ENCODE data around the gene AKT3.
A peak's percentile ranks its signal among the peaks of the same experiment; 100 is the strongest.
"Not testable (repeated sequence)": the region's sequence is repeated elsewhere in the genome, so short reads cannot be mapped to it uniquely, and the experiment has no call there.

Gene AKT3

GRCh38 chr1:243693800-243694199, 156.2 kb downstream of the AKT3 start:
- DNase-seq (ENCODE audit: low spot score) = no peak

DNA sequence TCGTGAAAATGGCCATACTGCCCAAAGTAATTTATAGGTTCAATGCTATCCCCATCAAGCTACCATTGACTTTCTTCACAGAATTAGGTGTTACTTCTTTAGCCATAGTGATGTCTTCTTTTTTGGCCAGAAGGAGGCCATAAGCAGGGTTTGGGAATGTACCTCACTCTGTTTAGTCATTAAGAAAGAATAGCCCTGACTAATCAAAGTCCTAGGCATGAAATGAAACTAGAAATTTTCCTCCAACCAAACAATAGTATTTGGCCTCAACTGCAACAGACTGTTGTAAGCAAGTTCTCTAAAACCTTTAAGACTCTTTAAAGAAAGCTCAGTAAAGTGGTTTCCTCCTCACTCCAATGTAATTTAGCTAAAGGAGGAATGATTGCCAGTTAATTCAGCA, 163.9 kb downstream of the AKT3 start:
- no peak for DNase-seq (ENCODE audit: low spot score)

DNA sequence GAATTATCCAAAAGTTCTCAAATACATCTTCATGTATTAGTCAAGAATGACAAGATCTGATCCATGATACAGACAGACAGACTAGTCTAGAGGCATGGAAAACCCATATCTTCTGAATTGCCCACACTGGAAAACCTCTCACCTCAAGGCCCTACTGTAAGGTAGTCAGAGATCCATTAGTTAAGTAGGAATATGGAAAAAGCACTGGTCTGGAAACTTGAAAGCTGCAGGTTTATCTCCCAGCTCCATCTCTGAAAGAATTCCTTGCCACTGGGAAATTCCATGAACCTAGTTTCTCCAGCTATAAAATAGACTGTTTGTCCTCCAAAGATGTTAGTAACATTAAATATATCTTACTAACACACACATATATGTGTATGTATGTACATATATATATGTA, 169.2 kb downstream of the AKT3 start:
- no peak for DNase-seq (ENCODE audit: low spot score)

DNA sequence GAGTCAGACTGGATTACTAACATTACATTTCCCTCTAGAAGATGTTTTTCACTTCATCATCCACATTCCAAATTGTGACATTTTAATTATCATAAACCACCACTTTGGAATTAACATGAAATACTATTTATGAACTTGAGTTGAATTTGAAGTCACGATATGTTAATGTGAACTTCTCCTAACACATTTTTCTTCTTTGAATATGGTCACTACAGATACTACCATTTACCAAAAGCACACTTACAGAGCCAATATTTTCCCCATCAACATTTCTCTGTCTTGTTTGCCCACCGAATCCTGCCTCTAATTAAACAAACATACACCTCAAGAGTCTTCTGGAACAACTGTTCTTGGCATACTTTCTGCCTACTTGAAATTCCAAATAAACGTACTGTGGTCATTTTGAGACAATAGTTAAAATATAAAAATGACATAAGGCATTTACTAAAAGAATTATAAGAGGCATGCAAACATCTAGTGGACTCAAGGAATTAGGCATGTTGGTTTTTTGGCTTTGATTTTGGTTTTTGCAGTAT, 177.4 kb downstream of the AKT3 start:
- DNase-seq (ENCODE audit: low spot score) = no peak

DNA sequence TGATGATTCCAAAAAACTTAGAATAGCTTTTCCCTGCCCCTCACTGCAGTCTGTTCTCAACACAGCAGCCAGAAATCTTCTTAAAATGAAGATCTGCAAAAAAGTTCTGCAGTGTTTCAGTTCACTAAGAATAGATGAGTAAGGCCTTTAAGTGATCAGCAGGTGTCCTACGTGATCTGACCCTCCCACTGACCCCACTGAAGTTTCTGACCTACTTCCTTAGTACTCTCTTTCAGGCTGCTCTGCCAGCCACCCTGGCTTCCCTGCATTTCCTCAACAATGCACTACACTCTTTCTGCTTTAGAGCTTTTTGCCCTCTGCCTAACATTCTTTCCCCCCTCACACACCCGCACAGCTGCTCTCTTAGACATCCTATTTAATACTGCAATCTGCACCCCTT, 182.5 kb downstream of the AKT3 start:
- DNase-seq (ENCODE audit: low spot score) = no peak

DNA sequence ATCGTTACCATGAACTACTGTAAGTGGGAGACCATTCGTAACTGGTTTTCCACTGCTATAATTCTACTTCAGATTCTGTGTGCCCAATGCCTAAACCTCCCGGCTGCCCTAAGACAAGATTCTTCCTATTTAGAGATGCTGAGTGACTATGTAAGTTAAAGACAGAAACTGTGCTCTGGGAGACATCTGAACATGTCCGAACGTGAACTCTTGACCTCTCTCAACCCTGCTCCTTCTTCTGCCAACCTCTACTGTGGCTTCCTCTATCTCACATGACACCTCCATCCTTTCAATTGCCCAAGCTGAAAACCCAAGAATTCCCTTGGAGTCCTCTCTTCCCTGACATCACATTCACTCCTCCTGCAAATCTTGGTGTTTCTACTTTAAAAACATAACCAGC, 182.9 kb downstream of the AKT3 start:
- no peak for DNase-seq (ENCODE audit: low spot score)

- no peak for DNase-seq (ENCODE audit: low spot score)
These were observed 186.4 kb downstream of the AKT3 start for GRCh38 chr1:243663651-243664050.

- not testable (repeated sequence) for DNase-seq (ENCODE audit: low spot score)
These were observed 187.9 kb downstream of the AKT3 start for GRCh38 chr1:243662169-243662568.

GRCh38 chr1:243658594-243659105, 191.4 kb downstream of the AKT3 start:
- no peak for DNase-seq (ENCODE audit: low spot score)

GRCh38 chr1:243657793-243658192, 192.2 kb downstream of the AKT3 start:
- DNase-seq (ENCODE audit: low spot score) = no peak

GRCh38 chr1:243649530-243649929, 200.5 kb downstream of the AKT3 start:
- DNase-seq (ENCODE audit: low spot score) = not testable (repeated sequence)

GRCh38 chr1:243646841-243647240, 203.2 kb downstream of the AKT3 start:
- DNase-seq (ENCODE audit: low spot score) = no peak

- no peak for DNase-seq (ENCODE audit: low spot score)
These were observed 204.8 kb downstream of the AKT3 start for GRCh38 chr1:243645281-243645680.

DNA sequence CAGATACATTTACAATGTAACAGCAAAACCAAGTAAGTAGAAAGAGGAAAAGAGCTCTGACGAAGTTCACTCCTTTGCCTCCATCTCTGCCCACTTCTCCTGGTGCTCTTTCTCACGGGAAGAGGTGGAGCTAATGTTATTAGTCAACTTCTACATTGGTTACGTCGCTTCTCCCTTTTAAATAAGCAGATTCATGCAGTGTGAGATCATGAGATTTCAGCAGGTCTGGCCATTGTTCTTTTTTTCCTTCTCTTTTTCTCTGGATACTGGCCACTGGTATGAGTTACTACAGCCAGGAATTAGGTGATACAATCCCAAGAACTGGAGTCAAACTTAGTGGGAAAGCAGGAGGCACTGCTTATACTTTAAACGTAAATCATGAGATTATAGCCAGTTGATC, 207.1 kb downstream of the AKT3 start:
- DNase-seq (ENCODE audit: low spot score) = no peak

DNA sequence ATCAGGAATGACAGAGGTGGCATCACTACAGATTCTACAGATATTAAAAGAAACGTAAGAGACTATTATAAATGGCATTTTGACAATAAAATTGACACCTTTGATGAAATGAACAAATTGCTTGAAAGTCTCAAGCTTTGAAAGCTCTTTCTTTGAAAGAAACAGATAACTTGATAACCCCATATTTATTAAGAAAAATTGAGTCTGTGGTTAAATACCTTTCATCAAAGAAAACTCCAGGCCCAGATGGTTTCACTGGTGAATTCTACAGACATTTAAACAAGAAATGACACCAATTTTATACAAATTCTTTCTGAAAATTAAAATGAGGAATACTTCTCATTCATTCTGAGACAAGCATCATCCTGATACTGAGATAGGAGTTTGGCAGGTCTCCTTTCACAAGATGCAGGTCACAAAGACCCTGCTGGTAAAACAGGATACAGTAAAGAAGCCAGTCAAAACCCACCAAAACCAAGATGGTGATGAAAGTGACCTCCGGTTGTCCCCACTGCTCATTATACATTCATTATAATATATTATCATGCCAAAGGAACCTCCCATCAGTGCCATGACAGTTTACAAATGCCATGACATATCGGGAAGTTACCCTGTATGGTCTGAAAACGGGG, 210.9 kb downstream of the AKT3 start:
- DNase-seq (ENCODE audit: low spot score) = no peak

- DNase-seq (ENCODE audit: low spot score) = no peak
These were observed 211.9 kb downstream of the AKT3 start for GRCh38 chr1:243638186-243638585.

DNA sequence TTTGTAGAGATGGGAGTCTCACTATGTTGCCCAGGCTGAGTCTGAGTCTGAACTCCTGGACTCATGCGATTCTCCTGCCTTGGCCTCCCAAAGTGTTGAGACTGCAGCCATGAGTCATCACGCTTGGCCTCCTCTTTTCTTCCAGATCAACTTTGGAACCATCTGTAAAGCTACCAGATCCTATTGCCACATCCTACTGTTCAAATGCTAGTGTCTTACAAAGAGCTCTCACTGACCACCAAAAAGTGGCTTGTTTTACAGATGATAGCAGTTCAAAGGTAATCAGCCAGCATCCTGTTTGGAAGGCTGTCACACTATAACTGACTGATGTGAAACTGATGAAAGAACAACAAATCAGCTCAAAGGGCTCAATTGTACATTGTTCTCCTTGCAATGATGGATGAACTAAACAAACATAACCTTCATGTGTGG, 221.6 kb downstream of the AKT3 start:
- no peak for DNase-seq (ENCODE audit: low spot score)

GRCh38 chr1:243623841-243624240, 226.2 kb downstream of the AKT3 start:
- DNase-seq (ENCODE audit: low spot score) = no peak

- DNase-seq (ENCODE audit: low spot score) = no peak
These were observed 228.1 kb downstream of the AKT3 start for GRCh38 chr1:243621973-243622372.

- no peak for DNase-seq (ENCODE audit: low spot score)
These were observed 229.9 kb downstream of the AKT3 start for GRCh38 chr1:243620096-243620495.

DNA sequence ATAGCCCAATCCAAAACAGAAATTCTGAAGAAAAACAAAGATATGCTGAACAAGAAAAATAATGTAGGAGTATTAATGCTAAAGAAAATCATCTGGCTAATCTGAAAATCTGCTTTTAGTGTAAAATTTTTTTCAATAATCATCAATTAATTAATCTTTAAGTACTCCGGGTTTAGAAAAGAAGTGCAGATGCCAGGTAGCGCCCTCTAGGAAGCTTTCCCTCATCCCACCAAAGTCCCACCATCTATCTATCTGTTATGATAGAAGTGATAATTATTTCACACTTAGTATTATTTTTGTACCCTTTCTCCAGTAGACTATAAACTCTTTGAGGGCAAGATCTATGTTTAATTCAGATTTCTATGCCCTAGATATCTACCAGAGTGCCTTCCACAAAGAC, 240.3 kb downstream of the AKT3 start:
- DNase-seq (ENCODE audit: low spot score) = no peak

- no peak for DNase-seq (ENCODE audit: low spot score)
These were observed 244.4 kb downstream of the AKT3 start for GRCh38 chr1:243605604-243606003.

GRCh38 chr1:243601720-243602119, 248.3 kb downstream of the AKT3 start:
- no peak for DNase-seq (ENCODE audit: low spot score)

DNA sequence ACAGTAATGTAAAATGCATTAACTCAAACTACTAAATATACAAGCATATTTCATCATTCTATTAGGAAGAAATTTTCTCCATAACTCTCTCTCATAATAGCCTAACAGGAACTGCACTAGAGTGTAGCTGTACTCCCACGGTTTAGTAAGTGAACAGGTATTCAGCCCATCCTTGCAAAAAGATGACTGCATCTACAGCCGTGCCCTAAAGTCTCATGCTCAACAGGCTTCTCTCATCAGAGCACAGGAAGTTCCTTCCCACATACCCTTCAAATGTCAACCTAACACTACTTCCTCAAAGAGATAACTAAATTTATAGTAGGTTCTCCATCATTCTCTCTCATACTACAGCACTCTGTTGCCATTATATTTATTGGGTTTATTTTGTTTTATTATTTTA, 251.6 kb downstream of the AKT3 start:
- DNase-seq (ENCODE audit: low spot score) = peak; percentile 38

Measured in CD4-positive, alpha-beta T cell treated with Interleukin-6 at 100 ng/mL for 8 hours (primary cell).